ENCODE results near the gene DCLK1. TPM values are rescaled to one million over a fixed set of nuclear protein-coding genes. Genes with fewer than 3 reads are reported as not detected.

The DCLK1 gene
- polyA plus RNA-seq, 12 donors = 75.7 to 114 (median 97.8) TPM; not detected in 1

DNA sequence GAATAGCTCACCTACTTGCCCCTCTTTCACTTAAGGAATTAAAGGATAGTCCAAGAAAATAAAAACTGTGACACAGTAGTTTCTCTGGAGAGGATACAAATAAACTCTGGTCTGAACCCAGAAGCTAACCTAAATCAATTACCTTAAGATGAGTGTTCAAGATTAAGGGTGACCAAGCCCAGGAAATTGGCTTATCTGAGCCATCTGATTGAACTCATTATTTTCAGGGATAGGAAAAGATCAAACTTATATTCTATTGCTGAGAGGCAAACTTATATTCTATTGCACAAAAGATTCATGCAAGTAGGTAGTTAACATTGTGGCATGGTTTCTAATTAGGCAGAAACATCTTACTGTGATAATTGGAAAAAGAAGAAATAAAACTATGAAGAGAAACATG is 175.1 kb downstream of the DCLK1 start:
- no peak for DNase-seq

DNA sequence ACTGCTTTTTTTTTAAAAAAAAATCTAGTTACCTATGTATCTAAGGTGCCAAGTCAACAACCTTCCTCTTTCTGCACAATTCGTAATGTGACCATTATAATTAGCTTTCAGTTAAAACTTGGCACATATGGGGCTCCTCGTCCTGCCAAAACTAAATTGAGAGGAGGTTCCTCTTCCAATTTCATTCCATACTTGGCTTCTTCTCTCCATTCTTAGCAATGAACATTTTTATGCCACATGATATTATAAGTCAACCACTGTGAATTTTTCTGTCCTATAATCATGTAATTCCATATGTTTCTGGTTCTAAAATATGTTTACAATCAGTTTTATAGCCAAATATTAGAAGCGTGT is 177.0 kb downstream of the DCLK1 start:
- peak; percentile 56 for DNase-seq

DNA sequence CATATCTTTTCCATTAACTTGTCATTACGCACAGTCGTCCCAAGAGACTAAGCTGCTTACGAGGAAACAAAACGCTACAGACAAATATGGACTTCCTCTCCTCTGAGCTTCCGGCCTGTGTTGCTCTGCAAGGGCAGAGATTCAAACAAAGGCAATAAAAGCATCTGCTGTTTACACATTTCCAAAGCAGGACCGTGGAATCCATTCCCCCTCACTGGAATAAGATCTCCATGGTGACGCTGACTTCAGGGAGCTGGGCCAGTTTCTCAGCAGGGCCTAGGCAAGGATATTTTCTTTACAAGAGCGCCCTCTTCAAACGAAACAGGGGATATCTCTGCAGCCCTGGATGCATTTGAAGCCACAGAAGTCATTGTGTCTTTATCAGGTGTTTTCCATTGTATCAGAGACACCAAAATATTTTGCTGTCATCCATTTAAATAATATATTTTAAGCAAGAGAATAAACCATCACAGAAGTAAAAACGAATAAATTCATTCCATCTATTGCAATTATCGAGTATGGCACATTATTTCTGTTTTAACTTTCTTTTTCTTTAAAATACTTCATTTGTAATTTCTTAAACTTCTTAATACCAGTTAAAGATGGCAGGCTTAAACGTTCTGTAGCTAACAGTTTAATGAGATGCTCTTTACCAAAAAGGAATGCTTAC is 177.5 kb downstream of the DCLK1 start:
- peak; percentile 97 for DNase-seq

DNA sequence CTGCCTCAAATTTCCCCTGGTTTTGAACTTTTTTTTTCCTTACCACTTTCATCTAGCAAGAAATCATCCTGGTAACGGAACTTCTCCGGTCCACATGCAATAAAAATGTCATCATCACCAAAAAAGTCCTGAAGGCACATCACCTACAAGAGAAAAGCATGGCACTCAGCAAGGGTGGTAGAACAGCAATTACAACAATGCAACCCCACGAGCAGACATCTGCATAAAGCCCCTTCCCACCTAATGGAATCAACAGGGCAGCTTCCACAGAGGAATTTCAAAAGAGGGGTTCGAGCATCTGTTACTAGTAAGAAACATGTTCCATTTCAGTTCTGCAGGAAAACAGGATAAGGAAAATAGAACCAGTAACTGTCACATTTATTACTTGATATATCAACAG is 183.9 kb downstream of the DCLK1 start:
- DNase-seq = no peak

DNA sequence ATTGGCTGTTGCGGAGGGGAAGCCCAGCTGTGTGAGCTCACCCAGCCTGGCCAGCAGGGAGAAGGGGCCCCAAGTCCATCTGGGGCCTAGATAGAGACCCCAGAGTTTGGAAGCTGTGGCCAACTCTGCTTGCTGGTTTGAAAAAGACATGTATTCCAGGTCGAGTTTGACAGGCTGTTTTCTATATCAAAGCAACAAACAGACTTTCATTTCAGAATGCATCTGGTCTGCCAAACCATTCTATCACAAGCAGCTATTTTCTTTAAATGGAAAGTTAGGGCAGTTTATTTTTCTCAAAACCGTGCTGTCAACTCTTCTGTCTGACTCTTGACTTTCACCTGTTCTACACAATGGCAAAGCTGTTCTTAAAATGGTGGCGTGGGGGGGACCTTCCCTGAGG is 185.8 kb downstream of the DCLK1 start:
- DNase-seq = no peak

DNA sequence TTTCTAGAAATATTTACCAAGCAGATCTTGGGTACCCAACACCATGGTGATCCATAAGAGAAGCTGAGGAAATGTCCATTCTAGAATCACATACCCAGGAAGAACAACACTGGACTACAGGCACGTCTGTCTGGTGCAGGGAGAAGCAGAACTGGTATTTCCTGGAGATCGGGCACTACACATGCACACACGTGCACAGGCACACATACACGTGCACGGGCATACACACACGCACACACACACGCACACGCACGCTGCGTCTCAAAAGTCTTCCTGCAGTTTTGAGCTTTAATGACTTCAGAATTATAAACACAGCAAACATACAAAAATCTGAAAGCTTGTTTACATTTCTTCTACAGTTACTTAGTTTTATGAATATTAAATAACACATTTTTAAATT is 189.8 kb downstream of the DCLK1 start:
- no peak for DNase-seq

DNA sequence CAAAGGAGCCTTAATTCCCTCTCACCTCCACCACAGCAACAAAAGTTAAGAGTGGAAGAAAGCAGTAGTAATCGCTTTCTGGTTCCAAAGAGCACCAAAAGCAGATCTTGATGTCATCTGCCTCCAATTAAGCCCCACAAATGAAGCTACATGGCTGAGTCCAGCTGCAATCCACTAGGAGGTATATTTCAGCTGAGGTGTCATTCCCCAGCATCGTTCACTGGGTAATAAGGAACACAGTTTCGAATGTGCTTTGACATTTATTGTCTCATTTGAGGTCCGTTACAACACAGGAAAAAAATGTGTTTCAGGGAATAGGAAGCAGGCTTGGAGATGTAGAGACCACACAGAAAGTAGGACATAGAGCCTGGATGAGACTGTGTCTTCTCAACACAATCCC is 190.4 kb downstream of the DCLK1 start:
- DNase-seq = no peak

DNA sequence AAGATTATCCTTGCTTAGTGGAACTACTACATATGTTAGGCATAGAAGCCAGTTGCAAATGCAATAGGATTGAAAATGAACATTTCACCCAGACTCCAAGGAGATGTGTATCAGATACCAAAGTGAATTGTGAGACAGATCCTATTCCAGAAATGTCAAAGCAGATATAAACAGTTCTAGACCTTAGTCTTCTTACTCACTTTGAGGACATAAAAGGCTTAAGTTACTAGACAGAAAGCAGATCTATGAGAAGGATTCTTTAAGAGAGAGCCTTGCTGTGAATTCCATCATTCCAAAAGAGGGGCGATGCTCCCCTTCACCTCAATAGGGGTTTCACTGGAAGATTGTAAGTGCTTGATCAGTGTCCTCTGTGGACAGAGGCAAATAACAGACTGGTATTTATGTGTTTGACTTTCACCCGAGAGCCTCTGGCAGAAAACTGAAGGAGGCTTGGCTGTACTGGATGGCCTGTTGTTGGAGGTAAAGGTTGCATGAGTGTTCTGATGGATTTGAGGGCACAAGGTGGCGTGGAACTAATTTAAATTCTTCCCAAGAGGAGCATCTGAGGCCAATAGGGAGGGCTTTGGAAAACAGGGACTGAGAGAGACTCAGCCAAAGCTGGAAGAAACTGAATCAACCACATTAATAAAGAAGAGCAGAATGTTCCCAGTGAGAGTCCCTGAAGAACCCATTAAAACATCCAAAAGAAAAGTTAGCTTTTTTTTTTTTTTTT is 194.8 kb downstream of the DCLK1 start:
- DNase-seq = no peak

DNA sequence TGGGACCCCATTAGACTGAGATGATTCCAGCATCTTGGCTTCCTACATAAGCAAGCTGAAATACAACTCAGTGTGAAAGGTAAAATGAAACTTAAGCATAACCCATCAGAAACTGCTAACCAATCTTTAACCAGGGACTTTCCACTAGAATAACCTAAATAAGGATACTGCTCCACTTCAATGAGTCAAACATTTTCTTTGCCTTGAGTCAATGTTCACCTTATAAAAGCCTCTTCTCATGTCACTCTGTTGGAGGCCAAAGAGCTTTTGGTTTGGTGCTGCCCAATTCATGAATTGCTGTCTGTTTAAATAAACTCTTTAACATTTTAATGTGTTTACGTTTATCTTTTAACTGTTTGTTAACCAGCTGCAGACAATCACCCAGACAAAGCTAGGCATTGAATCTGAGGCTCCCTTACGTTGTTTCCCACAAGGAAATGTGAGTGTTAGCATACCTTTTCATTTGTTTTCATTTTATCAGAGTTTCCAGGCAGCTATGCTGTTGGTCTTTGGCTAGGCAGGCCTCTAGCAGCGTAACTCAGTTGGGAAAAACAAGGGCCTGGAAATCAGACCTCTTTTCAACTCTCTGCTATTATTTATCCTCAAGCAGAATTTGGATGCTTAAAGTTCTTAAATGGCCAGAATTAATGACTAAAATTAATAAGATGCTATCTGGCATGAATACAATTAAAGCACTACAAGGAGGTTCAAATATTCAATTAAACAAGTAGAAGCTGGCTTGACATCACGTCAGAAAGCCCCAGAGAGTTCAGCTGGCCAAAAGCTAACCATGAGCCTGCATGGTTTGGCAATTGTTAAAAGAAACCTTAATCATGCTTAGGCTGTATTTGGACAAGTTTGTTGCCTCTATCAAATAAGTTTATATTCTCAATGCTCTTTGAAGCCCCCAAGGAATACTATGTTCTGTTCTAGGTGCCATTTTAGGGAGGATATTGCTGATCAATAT is 200.2 kb downstream of the DCLK1 start:
- no peak for DNase-seq

DNA sequence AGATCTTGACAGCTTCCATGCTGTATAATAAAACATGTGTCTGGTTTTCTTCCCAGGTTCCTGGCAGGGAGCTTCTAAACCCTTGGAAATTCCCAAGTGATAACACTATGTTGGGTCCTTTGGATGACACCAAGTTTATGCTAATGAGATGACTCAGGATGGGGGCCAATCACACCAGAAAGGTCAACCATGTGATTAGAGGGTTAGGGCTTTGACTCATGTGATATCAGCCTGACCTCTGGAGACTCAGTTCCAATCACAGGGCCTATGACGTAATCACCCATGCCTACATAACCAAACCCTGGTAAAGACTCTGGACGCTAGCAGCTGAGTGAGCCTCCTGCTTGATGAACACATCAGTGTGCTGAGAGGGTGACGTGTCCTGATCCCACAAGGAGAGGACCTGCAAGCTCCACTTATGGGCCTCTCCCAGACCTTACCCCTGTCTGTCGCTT is 203.6 kb downstream of the DCLK1 start:
- DNase-seq = no peak

DNA sequence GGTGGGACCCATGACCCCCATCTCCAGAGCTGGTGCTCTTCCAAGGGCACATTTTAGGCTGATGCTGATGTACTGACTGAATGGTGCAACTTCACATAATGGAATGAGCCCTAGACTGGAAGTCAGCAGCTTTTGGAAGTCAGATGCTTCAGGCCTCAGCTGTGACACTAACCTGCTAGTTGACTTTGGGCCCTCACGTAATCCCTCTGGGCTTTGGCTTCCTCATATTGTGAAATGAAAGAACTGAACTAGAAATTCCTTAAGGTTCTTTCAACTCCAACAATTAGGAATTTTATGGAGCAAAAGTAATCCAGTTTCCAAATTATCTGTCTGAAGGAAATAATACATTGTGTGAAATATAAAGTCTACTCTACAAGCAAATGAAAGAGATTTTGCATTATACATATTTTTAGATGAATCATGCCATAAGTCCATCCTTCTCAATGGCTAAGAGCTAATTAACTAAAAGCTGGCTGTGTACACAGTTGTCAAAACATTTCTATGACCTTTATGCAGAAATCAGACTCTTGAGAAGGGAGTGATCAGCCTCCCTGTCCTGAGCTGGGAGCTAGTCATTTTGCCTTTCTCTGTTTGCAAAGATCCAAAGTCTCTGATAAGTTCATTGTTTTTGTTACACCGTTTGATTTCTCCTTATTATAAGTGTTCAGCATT is 204.2 kb downstream of the DCLK1 start:
- no peak for DNase-seq

DNA sequence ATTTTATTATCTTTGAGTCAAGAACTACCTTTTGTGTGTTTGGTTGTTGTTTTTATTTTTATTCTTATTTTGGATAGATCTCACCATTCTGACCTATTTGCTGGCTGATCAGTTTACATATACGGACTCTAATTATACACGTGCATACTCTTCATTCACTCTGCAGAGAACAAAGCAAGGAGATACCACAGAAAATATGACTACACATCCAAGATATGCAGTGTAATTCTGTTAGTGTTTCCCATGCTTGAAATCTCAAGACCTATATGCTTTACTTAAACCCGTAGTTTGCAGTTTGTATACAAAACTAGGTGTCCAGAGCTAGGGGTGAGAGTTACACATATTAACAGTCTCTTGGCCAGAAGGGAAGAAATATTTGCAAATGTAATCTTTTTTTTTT is 205.5 kb downstream of the DCLK1 start:
- no peak for DNase-seq

DNA sequence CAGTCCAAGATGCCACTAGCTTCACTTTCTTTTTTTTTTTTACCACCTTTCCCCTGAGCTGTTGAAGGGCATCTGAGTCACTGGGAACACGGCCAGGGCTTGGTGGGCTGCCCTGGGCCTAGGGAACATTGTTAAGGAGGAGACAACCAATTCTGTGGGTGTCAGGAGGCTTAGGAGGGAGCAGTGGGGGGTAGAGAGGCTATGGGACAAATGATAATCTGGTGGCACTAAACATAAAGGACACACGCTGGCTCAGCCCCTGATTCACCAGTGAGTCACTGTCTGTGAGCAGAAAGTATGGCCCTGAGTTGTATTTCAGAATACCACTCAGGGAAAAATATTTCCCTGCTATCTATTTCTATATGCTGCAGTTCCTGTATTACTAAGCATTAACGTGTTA is 207.8 kb downstream of the DCLK1 start:
- no peak for DNase-seq

DNA sequence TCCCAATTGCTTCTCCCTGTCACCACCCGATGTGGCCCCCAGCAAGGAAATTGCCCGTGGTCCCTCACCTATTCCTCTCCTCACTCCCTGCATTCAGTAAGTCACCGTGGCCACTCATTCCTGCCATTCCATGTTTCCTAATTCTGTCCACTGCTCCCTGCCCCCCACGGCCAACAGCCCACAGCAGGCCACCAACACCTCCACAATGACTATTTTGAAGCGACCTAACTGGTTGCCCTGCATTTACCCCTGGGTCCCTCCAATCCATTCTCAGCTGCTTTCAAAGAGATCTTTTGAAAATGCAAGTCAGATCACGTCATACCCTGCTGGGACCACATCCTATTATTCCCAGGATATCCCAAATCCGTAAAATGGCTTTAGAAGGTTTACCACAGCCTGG is 210.4 kb downstream of the DCLK1 start:
- no peak for DNase-seq

DNA sequence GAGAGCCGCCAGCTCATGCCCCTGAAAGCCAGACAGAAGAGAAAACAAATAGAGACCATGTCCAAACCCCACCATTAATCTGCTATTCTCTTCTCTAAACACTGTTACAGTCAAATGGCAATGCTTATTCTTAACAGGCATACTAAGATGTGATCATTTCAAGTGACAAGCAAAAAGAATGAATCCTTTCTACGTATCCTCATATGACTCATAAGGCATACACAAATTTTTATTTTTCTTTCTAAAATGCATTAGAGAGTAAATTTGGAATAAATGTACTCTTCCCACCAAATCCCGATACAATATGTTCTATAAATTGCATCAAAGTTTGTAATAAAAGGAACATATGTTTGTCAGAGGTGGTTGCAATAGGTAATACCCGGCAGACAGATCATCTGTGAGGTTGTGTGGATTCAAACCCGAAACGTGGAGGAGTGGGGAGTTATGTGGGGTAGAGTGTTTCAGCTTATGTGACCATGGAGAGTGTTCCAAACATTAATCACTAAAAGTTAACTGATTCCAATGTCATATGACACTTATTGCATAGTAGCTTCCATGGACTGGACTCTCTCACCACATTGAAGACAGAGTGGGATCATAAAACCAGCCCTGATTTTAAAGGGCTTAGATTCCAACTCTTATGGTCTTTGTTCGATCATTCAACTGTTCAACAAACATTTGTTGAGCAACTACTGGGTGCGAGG is 213.1 kb downstream of the DCLK1 start:
- no peak for DNase-seq

DNA sequence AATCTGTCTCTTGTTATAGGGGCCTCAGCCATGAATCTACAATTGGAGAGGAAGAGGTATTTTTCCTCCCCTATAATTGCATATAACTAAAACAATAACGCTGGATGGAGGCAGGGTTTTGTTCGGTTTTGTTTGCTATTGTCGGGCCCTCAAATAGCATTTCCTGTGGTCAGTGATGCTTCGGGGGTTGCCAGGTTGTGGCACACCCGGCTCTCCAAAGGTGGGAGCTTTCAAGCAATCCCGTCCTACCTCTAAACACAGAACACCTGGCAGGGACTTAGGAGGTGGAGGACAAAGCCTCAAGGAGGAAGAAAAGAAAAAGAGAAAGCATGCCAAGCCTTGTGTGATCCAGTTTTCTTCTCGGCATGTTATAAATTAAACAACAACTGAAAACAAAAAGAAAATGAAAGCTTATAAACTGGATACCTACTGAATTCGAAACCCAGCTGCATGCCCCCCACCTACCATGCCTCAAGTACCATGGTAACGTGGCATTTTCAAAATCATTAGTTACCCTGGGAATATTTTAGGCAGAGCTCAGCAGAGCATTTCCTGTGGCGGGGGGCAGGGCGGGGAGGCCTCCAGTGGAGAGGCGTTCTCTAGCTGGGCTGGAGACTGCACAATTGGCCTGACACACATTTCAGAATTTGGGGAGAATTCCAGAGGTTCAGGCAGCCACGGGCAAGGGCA is 213.8 kb downstream of the DCLK1 start:
- no peak for DNase-seq

DNA sequence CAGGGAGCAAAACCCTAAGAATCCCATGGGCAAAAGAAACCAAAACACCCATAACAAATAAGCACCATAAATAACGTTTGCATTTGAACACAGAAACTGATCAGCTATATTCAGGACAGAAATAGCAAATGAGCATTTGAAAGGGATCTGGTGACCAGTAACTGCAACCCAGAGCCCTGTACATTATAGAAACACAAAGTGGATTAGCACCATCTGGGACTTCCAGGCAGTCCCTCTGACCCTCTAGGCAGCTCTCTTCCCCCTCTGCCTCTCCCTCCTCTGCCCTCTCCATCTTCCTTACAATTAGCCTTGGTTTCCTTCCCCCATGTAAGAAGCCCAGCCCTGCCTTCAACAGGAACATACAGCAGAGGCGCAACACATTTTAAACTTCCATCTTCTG is 215.0 kb downstream of the DCLK1 start:
- DNase-seq = no peak

DNA sequence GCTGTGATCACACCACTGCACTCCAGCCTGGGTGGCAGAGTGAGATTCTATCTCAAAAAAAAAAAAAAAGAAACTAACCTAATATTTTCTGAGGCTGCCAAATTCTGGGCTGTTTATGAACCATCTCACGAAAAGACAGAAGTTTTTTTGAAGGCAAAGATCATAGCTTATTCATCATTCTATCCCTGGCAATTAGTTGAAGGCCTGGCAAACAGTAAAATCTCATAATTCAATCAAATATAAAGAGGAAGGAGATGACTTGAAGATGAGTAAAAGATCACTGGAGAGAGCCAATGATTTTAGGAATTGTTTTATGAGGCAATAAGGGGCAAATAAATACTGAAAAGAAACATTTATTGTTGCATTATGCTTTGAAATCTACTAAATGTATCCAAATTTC is 216.5 kb downstream of the DCLK1 start:
- DNase-seq = no peak

DNA sequence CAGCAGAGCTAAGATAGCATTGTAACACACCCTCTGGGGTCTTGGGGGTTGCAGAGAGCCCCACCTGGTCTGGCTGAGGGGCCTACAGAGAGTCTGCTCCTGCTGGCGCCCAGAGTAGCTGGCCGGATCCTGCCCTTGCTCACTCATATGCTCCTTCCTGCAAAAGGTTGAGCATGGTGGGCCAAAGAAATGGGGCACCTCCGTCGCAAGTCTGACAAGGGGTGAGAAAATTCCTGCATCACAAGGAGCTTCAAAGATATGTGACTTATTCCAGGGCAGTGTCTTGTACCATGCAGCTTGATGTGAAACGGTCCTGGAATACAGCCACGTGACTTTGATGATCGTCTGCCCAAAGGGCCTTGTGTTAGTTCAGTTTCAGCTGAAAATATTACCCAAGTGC is 218.3 kb downstream of the DCLK1 start:
- no peak for DNase-seq

DNA sequence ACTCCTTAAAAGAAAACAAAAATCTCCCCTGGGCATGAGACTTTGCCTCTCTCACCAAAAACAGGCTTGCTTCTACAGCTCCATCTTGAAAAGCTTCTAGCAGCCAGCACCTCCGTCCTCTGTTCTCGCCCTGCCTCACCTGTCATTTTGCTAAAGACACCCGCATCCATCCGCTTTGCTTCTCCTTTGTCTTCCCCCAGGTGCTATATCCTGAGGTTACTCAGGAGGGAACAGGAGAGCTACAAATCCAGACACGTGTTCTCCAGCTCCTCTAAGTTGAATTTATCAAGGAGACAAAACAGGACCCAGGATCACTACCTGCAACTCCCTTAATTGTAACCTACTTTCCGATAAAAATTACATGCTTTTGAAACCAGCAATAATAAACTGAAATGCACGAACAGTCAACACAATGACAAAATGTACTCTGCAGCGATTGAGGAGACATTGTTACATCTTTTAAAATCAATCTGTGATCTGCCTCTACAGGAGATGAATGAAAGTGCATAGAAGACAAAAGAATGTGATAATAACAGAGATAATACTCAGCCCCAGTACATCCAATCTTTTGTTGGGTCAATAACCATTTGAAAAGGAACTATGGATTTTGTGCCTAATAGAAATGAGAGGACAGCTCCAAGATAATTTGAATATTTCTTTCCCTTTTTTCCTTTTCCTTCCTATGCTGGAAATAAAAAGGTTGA is 221.2 kb downstream of the DCLK1 start:
- no peak for DNase-seq
